CD1c-positive myeloid dendritic cell (primary cell): ENCODE measurements around the gene RSU1.
A peak's percentile ranks its signal among the peaks of the same experiment; 100 is the strongest.
"Not testable (repeated sequence)": the region's sequence is repeated elsewhere in the genome, so short reads cannot be mapped to it uniquely, and the experiment has no call there.

Source experiments
- DNase-seq: peaks from one replicate; pipeline ENCODE4 v3.0.0-alpha.2; 2016; ENCODE audit errors: extremely low spot score

Gene RSU1

GRCh38 chr10:16817125-16818019 lies at the start of gene RSU1:
RSU1 (minus strand) TSS chr10:16817424; CDS start chr10:16817081, 343 bp downstream.
- peak; percentile 100 for DNase-seq

- no peak for DNase-seq
These were observed 49.5 kb upstream of the RSU1 start for GRCh38 chr10:16866541-16867275.

DNA sequence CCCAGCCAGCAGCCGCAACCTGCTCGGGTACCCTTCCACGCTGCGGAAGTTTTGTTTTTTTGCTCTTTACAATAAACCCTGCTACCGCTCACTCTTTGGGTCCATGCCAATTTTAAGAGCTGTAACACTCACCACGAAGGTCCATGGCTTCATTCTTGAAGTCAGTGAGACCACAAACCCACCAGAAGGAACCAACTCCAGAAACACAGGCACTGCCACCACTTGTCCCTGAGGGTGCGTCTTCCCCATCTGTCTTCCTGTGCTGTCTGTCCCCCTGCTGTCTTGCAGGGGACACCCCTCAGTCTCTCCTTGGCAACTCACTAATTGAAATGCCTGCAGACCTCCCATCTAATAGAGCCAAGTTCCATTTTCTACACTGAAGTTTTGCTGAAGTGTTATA lies 48.5 kb upstream of the RSU1 start:
- DNase-seq, result no peak

GRCh38 chr10:16863766-16864165 lies 46.5 kb upstream of the RSU1 start:
- DNase-seq, result no peak

DNA sequence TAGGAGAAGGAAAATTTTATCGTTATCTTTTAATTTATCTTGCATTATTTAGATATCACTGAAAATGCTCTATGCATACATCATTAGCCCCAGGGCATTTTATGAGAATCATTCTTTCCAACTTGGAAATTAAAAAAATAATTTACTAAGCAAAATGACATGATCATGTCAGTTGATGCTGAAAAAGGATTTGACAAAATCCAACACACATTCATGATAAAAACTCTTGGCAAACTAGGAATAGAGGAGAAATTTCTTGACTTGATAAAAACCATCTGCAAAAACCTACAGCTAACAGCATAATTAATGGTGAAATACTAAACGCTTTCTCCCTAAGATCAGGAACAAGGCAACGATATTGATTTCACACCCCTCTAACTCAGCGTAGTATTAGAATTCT lies 40.2 kb upstream of the RSU1 start:
- no peak for DNase-seq

DNA sequence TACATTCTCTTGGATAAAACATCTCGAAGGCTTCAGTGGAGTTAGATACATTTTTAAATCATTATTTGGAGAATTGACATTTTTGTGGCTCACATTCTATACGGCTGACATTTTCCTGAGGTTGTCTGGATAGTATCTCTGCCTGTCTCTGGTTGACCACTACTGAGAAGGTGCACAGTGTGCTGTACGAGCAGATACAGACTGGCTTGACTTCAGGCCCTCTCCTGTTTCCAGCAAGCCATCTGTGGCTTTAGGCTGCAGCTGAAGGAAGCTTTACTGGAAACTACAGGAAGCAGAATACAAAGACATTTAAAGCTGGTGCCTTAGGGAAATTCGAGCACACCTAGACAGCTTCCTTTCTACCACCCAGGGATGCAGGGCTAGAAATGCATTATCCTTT lies 39.3 kb upstream of the RSU1 start:
- no peak for DNase-seq

- no peak for DNase-seq
These were observed 38.9 kb upstream of the RSU1 start for GRCh38 chr10:16856092-16856491.

GRCh38 chr10:16854623-16855022 lies 37.4 kb upstream of the RSU1 start:
- DNase-seq, result peak; percentile 16

- no peak for DNase-seq
These were observed 36.6 kb upstream of the RSU1 start for GRCh38 chr10:16853809-16854208.

GRCh38 chr10:16853201-16853600 lies 36.0 kb upstream of the RSU1 start:
- DNase-seq, result no peak

DNA sequence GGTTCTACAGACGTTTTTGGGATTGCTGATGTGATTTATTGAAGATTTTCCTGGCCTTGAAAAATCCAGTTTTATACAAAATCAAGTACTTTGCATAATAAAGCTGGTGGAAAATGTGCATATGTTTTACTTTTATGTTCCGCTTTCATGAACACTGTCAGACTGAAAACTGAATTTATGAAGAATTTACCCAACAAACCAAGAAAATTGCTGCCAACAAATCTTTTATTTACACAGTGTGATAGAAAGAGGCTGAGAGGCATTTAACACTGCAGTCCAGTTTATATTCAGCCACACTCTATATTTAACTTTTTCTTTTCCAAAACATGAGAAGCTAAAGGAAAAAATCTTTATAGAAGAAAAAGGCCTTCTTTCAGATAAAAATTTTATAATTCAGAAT lies 35.4 kb upstream of the RSU1 start:
- no peak for DNase-seq

DNA sequence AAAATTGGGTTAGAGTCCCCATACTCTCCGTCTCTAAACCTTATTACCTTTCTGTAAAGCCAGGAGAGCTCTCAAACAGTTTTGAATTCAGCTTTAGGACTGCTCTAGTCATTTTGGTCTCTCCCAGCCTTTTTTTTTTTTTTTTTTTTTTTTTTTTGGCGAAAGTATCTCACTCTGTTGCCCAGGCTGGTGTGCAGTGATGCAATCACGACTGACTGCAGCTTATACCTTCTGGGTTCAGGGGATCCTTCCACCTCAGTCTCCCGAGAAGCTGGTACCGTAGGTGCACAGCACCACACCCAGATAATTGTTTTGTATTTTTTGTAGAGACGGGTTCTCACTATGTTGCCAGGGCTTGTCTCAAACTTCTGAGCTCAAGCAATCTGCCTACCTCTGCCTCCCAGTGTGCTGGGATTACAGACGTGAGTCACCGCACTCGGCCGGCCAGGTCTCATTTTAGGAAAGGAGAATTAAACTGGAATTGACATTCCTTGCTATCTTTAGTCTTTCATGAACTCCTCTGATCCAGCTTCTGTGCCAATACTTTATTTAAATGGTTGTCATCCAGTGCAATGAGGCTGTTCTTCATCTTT lies 31.4 kb upstream of the RSU1 start:
- DNase-seq, result no peak

GRCh38 chr10:16847644-16848043 lies 30.4 kb upstream of the RSU1 start:
- DNase-seq, result no peak

- no peak for DNase-seq
These were observed 28.0 kb upstream of the RSU1 start for GRCh38 chr10:16845248-16845647.

DNA sequence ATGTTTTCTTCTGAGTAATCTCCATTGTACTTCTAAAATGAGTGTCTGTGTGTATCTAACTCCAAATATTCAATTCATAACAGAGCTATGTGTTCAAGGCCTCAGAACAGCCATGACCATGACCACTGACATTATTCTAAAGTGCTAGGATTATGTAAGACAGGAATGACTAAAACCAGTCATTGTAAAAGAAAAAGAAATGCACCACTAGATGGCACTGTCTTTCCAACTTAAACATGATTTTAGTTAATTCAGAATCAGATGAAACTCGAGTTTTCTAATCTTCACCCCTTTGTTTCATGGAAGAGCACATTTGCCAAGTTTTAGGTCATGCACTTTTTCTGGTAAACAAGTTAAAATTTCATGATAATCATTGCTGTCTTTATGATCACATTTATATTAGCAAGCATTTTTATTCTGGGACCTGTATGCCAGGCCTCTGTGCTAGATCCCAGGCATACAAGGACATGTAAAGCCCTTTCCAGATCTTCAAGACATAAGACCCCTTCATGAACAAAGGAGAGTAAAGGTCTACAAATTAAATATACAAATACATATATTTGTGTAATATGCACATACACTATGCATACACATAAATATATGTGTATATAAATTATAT lies 26.1 kb upstream of the RSU1 start:
- peak; percentile 91 for DNase-seq

- DNase-seq, result no peak
These were observed 18.0 kb upstream of the RSU1 start for GRCh38 chr10:16835228-16835627.

DNA sequence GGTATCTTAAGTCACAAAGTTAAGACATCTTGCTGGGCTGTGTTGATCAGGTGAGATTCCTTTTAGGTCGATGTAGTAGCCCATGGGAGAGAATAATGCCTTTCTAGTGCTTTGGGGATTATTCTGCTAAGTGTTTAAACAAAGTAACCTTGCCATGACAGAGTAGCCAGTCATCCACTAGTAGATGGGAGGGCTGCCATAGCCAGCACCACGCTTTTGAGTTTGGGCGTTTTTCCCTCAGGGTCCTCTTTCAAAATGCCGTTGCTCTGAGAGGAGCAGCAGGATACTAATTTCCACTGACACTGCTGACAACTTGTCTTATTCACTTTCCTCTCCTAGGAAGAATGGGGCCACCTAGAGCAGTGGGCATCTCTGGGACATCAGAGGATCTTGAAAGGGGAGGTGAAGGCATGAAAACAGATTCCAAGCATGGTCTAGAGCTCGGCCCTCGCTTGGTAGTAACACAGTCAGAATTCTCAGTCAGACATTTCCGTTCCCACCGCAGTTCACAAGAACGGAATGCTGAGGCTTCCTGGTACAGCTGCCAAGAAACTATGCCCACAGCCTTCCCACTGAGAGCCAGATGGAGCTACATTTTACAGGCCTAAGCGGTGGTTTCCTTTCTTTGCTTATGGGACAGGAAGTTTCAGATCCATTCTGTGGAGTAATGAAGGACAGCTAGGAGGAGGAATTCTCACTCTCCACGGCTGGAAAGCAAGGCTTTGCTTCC lies 15.3 kb upstream of the RSU1 start:
- no peak for DNase-seq

DNA sequence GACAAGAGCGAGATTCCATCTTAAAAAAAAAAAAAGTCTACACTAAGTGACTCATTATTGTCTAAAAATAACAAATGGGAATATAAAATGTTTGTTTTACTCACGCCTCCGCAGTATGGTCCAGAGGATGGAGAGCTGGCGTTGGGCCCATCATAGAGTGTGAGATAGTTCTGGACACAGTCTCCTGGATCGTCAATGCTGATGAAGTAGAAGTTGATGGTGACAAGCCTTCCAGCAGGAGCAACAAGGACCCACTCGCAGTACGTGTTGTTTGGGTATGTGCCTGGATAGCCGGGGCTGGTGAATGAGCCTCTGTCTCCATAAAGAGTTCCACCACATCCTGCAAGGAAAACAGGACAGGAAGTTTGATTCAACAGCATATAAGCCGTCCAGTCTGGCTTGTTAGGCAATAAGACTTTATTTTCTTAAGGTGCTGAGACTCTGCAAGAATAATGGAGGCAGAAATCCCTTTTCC lies 11.5 kb upstream of the RSU1 start:
- DNase-seq, result no peak

DNA sequence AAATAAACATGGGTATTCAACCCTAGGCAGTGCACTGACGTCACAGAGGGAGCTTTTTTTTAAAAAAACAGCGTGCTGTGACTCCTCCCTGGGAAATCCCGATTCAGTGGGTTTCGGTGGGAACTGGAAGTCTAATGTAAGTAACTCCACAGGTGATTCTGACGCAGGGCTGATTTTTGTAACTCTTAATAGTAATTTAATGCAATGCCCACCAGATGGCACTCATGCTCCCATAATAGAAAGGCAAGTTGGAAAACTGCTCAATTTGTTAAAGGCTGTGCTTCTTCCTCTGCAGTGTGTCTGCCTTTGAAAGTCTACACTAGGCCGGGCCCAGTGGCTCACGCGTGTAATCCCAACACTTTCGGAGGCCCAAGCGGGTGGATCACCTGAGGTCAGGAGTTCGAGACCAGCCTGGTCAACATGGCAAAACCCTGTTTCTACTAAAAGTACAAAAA lies 10.9 kb upstream of the RSU1 start:
- peak; percentile 87 for DNase-seq

- DNase-seq, result not testable (repeated sequence)
These were observed 10.2 kb upstream of the RSU1 start for GRCh38 chr10:16827474-16827873.

DNA sequence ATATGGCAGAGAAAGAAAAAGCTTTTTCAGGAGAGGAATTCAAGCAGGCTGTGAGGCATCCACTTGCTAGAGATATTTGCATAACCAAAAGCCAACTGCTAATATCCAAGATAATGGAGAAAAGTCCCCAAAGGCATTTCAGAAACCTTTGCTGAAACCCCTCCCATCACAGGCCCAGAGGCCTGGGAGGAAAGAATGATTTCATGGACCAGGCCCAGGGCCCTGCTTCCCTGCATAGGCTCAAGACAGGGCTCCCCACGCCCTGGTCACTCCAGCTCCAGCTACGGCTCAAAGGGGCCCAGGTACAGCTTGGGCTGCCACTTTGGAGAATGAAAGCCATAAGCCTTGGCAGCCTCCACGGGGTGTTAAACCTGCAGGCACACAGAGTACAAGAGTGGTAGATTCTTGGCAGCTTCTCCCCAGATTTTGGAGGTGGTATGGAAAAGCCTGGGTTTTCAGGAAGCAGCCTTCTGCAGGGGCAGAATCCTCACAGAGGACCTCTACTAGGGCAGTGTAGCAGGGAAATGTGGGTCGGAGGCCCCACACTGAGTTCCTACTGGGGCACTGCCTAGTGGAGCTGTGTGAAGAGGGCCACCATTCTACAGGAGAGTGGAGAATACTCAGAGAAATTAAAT lies 5.6 kb upstream of the RSU1 start:
- no peak for DNase-seq
